HFF-Myc (cell line): ENCODE measurements around the gene ARID3A.
"Not testable (repeated sequence)": the region's sequence is repeated elsewhere in the genome, so short reads cannot be mapped to it uniquely, and the experiment has no call there.

Source experiments
- DNase-seq: peaks from one replicate; pipeline ENCODE4 v3.0.0-alpha.2; 2011; ENCODE audit warnings: low read depth; ENCODE audit errors: extremely low read depth
- H3K4me3 ChIP-seq: replicated peaks from 2 replicates; pipeline ENCODE4 v1.5.1; 2011; ENCODE audit warnings: low read depth, mild to moderate bottlenecking, control low read depth, low read length
- TF ChIP-seq, protein P1 (sequence below): IDR thresholded peaks from 2 replicates; pipeline ENCODE4 v1.5.1; 2012; ENCODE audit warnings: mild to moderate bottlenecking, low read depth, low read length, control low read depth; ENCODE audit errors: missing control alignments

ARID3A gene

DNA sequence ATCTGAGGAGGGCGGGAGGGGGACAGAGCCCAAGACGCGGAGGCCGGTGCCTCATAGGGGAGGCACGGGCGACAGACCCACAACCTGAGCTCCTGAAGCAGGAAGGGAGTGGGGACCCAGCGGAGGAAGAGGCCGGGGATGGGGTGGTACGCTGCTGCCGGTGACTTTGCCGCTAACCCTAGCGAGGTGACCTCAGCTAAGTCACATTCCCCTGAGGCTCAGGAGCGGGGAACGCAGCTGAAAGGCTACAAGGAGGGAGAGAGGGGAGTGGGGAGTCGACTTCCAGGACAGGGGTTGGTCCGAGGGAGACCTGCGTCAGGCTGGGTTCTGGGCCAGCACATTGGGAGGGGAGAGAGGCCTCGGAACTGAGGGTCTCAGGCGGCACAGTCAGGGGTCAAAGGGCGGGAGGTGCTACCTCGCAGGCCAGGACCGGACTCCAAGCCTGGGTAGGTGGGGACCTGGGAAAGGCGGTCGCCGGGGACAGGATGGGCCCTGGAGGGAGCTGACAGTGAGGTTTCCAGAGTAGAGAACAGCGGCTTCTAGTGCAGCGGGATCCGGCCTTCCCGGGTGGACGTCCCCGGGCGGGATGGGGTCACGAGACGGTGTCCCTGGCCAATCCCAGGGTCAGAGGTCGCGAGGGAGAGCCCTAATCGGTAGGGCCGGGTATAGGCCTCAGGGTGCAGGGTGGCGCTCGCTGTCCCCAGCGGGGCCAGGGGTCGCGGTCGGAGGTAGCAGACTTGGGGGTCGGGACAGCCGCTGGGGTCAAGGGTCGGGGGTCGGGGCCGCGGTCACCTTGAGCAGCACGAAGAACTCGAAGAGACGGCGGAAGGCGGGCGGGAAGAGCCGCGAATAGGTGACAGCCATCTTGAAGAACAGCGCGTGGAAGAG, 94.4 kb downstream of the ARID3A start:
- peak overlapping the region; percentile 95 for H3K4me3 ChIP-seq
- TF ChIP-seq, protein P1, sequence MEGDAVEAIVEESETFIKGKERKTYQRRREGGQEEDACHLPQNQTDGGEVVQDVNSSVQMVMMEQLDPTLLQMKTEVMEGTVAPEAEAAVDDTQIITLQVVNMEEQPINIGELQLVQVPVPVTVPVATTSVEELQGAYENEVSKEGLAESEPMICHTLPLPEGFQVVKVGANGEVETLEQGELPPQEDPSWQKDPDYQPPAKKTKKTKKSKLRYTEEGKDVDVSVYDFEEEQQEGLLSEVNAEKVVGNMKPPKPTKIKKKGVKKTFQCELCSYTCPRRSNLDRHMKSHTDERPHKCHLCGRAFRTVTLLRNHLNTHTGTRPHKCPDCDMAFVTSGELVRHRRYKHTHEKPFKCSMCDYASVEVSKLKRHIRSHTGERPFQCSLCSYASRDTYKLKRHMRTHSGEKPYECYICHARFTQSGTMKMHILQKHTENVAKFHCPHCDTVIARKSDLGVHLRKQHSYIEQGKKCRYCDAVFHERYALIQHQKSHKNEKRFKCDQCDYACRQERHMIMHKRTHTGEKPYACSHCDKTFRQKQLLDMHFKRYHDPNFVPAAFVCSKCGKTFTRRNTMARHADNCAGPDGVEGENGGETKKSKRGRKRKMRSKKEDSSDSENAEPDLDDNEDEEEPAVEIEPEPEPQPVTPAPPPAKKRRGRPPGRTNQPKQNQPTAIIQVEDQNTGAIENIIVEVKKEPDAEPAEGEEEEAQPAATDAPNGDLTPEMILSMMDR: no peak
- DNase-seq: no peak

DNA sequence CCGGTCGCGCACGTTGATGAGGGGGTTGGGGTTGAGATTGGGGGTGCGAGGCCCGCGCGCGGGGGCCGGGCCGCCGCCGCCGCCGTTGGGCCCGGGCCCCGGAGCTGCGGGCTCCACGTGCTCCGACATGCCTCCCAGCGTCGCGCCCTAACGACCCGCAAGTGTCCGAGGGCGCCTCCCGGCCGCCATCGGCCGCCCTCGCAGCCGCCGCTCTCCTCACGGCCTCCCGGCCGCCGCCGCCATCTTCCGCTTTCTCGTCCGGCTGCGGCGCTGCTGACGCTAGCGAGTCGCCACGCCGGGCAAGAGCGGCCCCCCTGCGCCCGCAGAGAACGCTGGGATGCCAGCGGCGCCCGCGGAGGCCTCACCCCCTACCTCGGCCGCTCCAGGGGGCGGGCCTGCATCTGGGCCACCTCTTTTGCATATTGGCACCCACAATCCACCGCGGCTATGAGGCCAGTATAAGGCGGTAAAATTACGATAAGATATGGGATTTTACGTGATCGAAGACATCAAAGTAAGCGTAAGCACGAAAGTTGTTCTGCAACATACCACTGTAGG, 95.1 kb downstream of the ARID3A start, which contains the start of gene TMEM259:
TMEM259 (minus strand) TSS at position 256 of the 558 bp plus-strand sequence; CDS start at position 129, 127 bp downstream.
- TF ChIP-seq, protein P1: no peak
- peak within 1 kb of the TSS; percentile 95 for H3K4me3 ChIP-seq
- peak; percentile 86 for DNase-seq

DNA sequence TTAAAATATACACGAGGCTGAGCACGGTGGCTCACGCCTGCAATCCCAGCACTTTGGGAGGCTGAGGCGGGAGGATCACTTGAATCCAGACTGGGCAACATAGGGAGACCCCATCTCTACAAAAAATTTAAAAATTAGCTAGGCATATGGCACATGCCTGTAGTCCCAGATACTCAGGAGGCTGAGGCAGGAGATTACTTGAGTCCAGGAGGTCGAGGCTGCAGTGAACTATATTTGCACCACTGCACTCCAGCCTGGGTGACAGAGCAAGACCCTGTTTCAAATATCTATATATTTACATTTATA, 98.0 kb downstream of the ARID3A start:
- H3K4me3 ChIP-seq, DNase-seq: not testable (repeated sequence)

DNA sequence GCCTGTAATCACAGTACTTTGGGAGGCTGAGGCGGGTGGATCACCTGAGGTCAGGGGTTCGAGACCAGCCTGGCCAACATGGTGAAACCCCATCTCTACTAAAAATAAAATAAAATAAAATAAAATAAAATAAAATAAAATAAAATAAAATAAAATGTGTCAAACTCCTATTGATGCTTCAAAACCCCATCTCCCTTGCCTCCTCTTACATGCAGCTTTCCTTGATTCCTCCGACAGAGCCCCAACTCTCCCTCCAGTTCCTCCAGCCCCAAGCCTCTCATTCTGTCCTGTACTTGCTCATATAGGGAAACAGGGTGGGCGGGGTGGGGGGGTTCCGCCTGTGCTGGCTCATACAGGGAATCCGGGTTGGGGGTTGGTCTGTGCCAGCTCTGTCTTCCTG, 99.2 kb downstream of the ARID3A start:
- not testable (repeated sequence) for DNase-seq

More for the DNA sequence above, 99.2 kb downstream of the ARID3A start:
- H3K4me3 ChIP-seq: not testable (repeated sequence)
